WERI-Rb-1 (cell line): ENCODE measurements around the gene SLC39A12.

Experiments
- DNase-seq: peaks from one replicate; pipeline ENCODE4 v3.0.0-alpha.2; 2020
- H3K27ac ChIP-seq: fragments of 250-450 bp; sonication (Bioruptor Pico); 2 replicates; pipeline ENCODE4 v1.5.1; 2020; ENCODE audit warnings: mild to moderate bottlenecking, moderate library complexity
- H3K27me3 ChIP-seq: fragments of 250-450 bp; sonication (Bioruptor Pico); 2 replicates; pipeline ENCODE4 v1.5.1; 2021; ENCODE audit warnings: mild to moderate bottlenecking, low read depth, moderate library complexity; ENCODE audit not compliant: insufficient read depth, severe bottlenecking
- H3K36me3 ChIP-seq: fragments of 250-450 bp; sonication (Bioruptor Pico); 2 replicates; pipeline ENCODE4 v1.5.1; 2020; ENCODE audit warnings: mild to moderate bottlenecking, moderate library complexity
- H3K4me3 ChIP-seq: 2 replicates; pipeline ENCODE4 v1.5.1; 2011; ENCODE audit warnings: low read depth, mild to moderate bottlenecking, control low read depth, low read length
- H3K9me3 ChIP-seq: fragments of 250-450 bp; sonication (Bioruptor Pico); 2 replicates; pipeline ENCODE4 v1.5.1; 2021; ENCODE audit warnings: mild to moderate bottlenecking, moderate library complexity; ENCODE audit not compliant: severe bottlenecking
- TF ChIP-seq, protein P1 (sequence below): IDR thresholded peaks from 2 replicates; pipeline ENCODE4 v1.5.1; 2011; ENCODE audit warnings: low read depth, mild to moderate bottlenecking, control low read depth, inconsistent platforms, low read length

SLC39A12 gene

DNA sequence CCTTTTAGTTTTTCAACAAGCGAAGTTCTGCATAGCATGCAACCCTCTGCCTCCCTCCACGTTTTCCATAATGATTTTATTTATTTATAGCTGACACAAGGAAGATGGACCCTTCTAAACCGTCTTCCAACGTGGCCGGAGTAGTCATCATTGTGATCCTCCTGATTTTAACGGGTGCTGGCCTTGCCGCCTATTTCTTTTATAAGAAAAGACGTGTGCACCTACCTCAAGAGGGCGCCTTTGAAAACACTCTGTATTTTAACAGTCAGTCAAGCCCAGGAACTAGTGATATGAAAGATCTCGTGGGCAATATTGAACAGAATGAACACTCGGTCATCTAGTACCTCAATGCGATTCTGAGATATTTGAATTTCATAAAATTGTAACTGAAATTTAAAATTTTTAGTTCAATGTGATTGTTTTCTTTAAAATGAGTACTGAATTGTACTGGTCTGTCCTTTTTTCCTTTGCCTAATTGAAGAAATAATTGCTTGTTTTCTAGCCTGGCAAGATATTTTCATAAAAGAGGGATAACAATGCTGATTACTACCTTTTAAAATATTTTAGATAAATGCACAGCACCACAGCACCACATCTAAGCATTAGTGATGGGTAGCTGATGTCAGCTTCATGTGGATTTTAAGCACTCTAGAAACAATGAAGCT, 41.5 kb upstream of the SLC39A12 start:
- DNase-seq = peak; percentile 59
- no peaks in the 10 kb centered on the region for H3K36me3 ChIP-seq
- TF ChIP-seq, protein P1, sequence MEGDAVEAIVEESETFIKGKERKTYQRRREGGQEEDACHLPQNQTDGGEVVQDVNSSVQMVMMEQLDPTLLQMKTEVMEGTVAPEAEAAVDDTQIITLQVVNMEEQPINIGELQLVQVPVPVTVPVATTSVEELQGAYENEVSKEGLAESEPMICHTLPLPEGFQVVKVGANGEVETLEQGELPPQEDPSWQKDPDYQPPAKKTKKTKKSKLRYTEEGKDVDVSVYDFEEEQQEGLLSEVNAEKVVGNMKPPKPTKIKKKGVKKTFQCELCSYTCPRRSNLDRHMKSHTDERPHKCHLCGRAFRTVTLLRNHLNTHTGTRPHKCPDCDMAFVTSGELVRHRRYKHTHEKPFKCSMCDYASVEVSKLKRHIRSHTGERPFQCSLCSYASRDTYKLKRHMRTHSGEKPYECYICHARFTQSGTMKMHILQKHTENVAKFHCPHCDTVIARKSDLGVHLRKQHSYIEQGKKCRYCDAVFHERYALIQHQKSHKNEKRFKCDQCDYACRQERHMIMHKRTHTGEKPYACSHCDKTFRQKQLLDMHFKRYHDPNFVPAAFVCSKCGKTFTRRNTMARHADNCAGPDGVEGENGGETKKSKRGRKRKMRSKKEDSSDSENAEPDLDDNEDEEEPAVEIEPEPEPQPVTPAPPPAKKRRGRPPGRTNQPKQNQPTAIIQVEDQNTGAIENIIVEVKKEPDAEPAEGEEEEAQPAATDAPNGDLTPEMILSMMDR = peak; percentile 43

DNA sequence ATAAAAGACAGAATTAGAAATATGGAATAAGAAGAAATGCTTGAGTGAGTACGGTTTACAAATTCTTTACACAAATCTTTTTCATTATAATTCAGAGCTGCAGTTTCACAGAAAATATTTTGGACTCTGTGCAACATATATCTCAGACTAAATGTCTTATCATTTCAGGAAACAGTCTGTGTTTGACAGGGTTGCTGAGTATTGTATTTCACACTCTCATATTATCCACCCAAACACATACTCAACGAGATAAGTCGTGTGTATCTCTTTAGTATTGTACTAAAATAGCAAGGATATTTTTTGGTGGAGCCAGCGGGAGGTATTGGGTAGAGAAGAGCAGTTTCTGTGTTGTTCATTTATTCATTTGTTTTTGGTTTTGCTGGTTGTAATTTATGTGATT, 39.0 kb upstream of the SLC39A12 start:
- H3K4me3 ChIP-seq = no peak overlapping the region
- H3K27ac ChIP-seq = no peak overlapping the region
- H3K9me3 ChIP-seq = no peaks in the 10 kb centered on the region
- H3K36me3 ChIP-seq = no peaks in the 10 kb centered on the region
- no peaks in the 10 kb centered on the region for H3K27me3 ChIP-seq
- DNase-seq = no peak
- TF ChIP-seq, protein P1 = no peak

More for the DNA sequence above, 41.5 kb upstream of the SLC39A12 start:
- no peaks in the 10 kb centered on the region for H3K9me3 ChIP-seq
- peak overlapping the region; percentile 59 for H3K27ac ChIP-seq
- no peak overlapping the region for H3K4me3 ChIP-seq
- H3K27me3 ChIP-seq = no peaks in the 10 kb centered on the region

DNA sequence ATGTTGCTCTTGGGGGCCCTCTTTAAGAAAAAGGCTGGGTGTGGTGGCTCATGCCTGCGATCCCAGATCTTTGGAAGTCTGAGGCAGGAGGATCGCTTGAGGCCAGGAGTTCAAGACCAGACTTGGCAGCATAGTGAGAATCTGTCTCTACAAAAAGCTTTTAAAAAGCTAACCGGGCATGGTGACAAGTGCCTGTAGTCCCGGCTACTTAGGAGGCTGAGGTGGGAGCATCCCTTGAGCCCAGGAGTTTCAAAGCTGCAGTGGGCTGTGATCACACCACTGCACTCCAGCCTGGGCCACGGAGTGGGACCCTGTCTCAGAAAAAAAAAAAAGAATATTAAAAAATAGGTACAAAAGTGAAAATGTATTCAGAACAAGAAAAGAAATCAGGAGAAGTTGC, 38.1 kb upstream of the SLC39A12 start:
- no peaks in the 10 kb centered on the region for H3K9me3 ChIP-seq
- H3K27me3 ChIP-seq = no peaks in the 10 kb centered on the region
- no peak for DNase-seq
- no peak overlapping the region for H3K27ac ChIP-seq
- TF ChIP-seq, protein P1 = no peak
- H3K36me3 ChIP-seq = no peaks in the 10 kb centered on the region
- no peak overlapping the region for H3K4me3 ChIP-seq

DNA sequence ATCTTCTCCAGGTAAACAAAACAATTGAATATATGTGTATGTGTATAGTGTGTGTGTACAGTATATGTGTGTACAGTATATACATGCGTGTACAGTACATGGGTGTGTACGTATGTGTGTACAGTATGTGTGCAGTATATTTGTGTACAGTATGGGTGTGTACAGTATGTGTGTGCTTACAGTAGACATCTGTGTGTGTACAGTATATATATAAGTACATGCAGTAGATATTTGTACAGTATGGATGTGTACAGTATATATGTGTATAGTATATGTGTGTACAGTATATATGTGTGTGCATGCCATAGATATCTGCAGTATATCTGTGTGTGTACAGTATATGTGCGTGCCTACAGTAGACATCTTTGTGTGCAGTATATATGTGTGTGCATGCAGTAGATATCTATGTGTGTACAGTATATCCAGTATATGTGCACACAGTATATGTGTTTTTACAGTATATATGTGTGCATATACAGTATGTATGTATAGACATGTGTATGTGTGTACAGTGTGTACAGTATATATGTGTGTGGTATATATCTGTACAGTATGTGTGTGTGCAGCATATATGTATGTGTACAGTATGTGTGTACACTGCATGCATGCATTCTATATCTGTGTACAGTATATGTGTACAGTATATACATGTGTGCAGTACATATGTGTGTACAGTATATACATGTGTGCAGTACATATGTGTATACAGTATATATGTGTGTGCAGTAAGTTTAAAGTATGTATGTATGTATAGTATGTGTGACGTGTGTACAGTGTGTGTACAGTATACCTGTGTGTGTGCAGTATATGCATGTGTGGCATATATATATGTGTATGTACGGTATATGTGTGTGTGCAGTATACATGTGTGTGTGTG, 37.3 kb upstream of the SLC39A12 start:
- Histone ChIP-seq H3K36me3 (no peaks in the 10 kb centered on the region), H3K4me3 (no peak overlapping the region), H3K27me3 (no peaks in the 10 kb centered on the region), H3K27ac (no peak overlapping the region), H3K9me3 (no peaks in the 10 kb centered on the region)
- TF ChIP-seq, protein P1 = no peak
- no peak for DNase-seq

DNA sequence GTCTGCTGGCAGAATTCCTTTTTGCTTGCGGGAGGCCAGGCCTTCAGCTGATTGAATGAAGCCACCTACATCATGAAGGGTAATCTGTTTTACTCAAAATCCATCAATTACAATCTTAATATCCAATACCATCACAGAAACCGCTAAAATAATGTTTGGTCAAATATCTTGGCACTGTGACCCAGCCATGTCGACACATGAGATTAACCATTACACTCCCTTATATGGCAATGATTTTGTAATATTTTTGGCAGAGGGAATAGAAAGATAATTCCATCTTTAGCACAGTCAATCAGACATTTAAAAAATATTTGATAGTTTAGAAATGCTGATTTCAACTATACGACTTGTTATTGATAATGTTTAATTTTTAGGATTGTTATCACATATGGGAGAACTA, 36.5 kb upstream of the SLC39A12 start:
- Histone ChIP-seq H3K4me3 (no peak overlapping the region), H3K36me3 (no peaks in the 10 kb centered on the region), H3K9me3 (no peaks in the 10 kb centered on the region), H3K27ac (no peak overlapping the region), H3K27me3 (no peaks in the 10 kb centered on the region)
- no peak for DNase-seq
- TF ChIP-seq, protein P1 = no peak
